Ovary (tissue), 9 donors: Measurements from ENCODE around the gene CD4. TPM values are rescaled to one million over a fixed set of nuclear protein-coding genes. Genes with fewer than 3 reads are reported as not detected.
A peak's percentile ranks its signal among the peaks of the same experiment; 100 is the strongest.

Experiments
- DNase-seq, 5 donors: peaks; one replicate each; pipeline ENCODE4 v3.0.0-alpha.2; 2019 to 2020
- H3K27ac ChIP-seq, 2 donors: fragments of 200-600 bp; one replicate each; pipeline versions ENCODE4 v1.5.1 to v1.8.0; 2019 to 2022
- H3K27me3 ChIP-seq: fragments of 200-600 bp; one replicate; pipeline ENCODE4 v1.8.0; 2022
- H3K36me3 ChIP-seq: fragments of 200-600 bp; sonication (generic); one replicate; pipeline ENCODE4 v1.5.1; 2019
- H3K4me1 ChIP-seq: one replicate; pipeline ENCODE4 v1.8.1; 2013; ENCODE audit warnings: mild to moderate bottlenecking, moderate library complexity; ENCODE audit not compliant: insufficient read depth
- H3K4me3 ChIP-seq: fragments of 200-600 bp; sonication (generic); one replicate; pipeline ENCODE4 v1.5.1; 2017
- H3K9me3 ChIP-seq, 2 donors: fragments of 200-600 bp in 1 of 2; sonication (generic) in 1 of 2; one replicate each; pipeline versions ENCODE4 v1.5.1 to v1.8.1; 2013 to 2019; ENCODE audit warnings: mild to moderate bottlenecking in 1 of 2, moderate library complexity in 1 of 2
- EP300 ChIP-seq: sonication (generic); formaldehyde crosslinking; IDR thresholded peaks from one replicate; pipeline ENCODE4 v1.6.1; 2017; ENCODE audit warnings: antibody characterized with exemption
- POLR2A ChIP-seq: fragments of 450-650 bp; IDR thresholded peaks from one replicate; pipeline ENCODE4 v1.6.1; 2017; ENCODE audit warnings: antibody characterized with exemption, mild to moderate bottlenecking, moderate library complexity
- WGBS, 3 donors: extraction: QIAGEN DNeasy Blood & Tissue Kit in 1 of 3; methylation state at CpG; one replicate each; pipeline versions ENCODE4 v1.1.5 to v1.1.7; 2013 to 2017; 5-methylcytosine and 5-hydroxymethylcytosine counted together
- intact Hi-C, 4 donors: fragments of 100-400 bp; cut with DNase I; formaldehyde crosslinking; loops; one replicate each; pipeline versions ENCODE4 v1.11.0 to v1.15.1; 2022 to 2023
- polyA plus RNA-seq, 2 donors: library from polyadenylated mRNA; stranded (reverse); fragments of 200-250 nt in 1 of 2; fragments of 350-450 nt in 1 of 2; fragmentation: Illumina TruSeq in 1 of 2; extraction: RNeasy Lipid Tissue Mini Kit (QIAGEN cat#74804) in 1 of 2; gene quantifications; one replicate each; pipeline ENCODE4 v1.2.3, GENCODE V29; 2013 to 2014
- total RNA-seq, 7 donors: library from RNA; depleted of rRNA in 2 of 7; stranded (reverse); fragments of >200 nt in 2 of 7; fragmentation: NEBNext Ultra II Directional in 3 of 7; extraction: Animal tissue kit (Norgen Biotek cat#: 25700) in 3 of 7; gene quantifications; one replicate each; pipeline versions ENCODE4 v1.1.0 to v1.2.4, GENCODE V29; 2016 to 2023
- TF ChIP-seq, protein P1 (sequence below), 3 donors: fragments of 450-650 bp in 2 of 3; fragments of 200-600 bp in 1 of 3; IDR thresholded peaks; one replicate each; pipeline versions ENCODE4 v1.5.1 to v1.8.0; 2016 to 2022; ENCODE audit warnings: antibody characterized with exemption in 3 of 3, mild to moderate bottlenecking in 1 of 3
- donor health status: DM: no; HTN: no; CAD: no; lungs with moderate emphysema.
- donor health status: DM: no; HTN: no; CAD: no.
- donor health status: Bipolar disorder and iron deficiency.
- donor health status: DM: yes; HTN: yes; CAD: no.
- donor health status: DM: no; HTN: no; CAD: no.
- donor health status: DM: yes; HTN: yes; CAD: no.

The CD4 gene
- total and polyA plus RNA-seq, 9 donors, result 2.1 to 40.2 (median 10.3) TPM

DNA sequence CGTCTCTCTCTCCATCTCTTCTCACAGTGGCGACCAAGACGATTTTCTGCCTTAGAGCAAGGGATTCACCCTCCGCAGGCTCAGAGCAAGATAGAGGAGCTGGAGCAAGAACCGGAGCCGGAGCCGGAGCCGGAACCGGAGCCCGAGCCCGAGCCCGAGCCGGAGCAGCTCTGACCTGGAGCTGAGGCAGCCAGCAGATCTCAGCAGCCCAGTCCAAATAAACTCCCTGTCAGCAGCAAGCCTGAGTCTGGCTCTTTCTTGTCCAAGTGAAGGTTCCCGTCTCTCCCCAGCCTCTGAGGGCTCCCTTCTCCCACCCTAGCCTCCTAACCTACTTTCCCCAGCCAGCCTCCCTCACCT lies 11.1 kb upstream of the CD4 start:
- TF ChIP-seq EP300 (no peak), POLR2A (no peak)
- TF ChIP-seq, protein P1, sequence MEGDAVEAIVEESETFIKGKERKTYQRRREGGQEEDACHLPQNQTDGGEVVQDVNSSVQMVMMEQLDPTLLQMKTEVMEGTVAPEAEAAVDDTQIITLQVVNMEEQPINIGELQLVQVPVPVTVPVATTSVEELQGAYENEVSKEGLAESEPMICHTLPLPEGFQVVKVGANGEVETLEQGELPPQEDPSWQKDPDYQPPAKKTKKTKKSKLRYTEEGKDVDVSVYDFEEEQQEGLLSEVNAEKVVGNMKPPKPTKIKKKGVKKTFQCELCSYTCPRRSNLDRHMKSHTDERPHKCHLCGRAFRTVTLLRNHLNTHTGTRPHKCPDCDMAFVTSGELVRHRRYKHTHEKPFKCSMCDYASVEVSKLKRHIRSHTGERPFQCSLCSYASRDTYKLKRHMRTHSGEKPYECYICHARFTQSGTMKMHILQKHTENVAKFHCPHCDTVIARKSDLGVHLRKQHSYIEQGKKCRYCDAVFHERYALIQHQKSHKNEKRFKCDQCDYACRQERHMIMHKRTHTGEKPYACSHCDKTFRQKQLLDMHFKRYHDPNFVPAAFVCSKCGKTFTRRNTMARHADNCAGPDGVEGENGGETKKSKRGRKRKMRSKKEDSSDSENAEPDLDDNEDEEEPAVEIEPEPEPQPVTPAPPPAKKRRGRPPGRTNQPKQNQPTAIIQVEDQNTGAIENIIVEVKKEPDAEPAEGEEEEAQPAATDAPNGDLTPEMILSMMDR (IDR thresholded peaks at IDR 0.05), result no peak
- H3K9me3 ChIP-seq, result no peaks in the 10 kb centered on the region
- WGBS, 3 donors, result 3 to 14% (median 7%) methylated on average over 14 of the region's 14 CpGs
- intact Hi-C loops, result loop anchor here in 3 of 4 donors (1.0 to 10.0 kb wide), 4 partner anchors 25 to 223 kb away; partner anchors contain the start of genes IFFO1 (in 1 of the 3) and MLF2 (in 1 of the 3)
- peak overlapping the region; percentile 61 to 87 for H3K27ac ChIP-seq
- H3K36me3 ChIP-seq, result no peaks in the 10 kb centered on the region
- peak; percentile 70 to 80 (median 71) for DNase-seq
- H3K4me1 ChIP-seq, result peaks cover 2% of the 10 kb centered on the region
- H3K27me3 ChIP-seq, result no peaks in the 10 kb centered on the region
- peak overlapping the region; percentile 37 for H3K4me3 ChIP-seq

GRCh38 chr12:6778574-6779550 lies 10.5 kb upstream of the CD4 start:
- intact Hi-C loops, result loop anchor here in 3 of 4 donors (1.0 to 10.0 kb wide), 4 partner anchors 26 to 224 kb away; partner anchors contain the start of genes IFFO1 (in 1 of the 3) and MLF2 (in 1 of the 3)
- Histone ChIP-seq H3K4me1 (peaks cover 2% of the 10 kb centered on the region), H3K36me3 (no peaks in the 10 kb centered on the region), H3K27me3 (no peaks in the 10 kb centered on the region), H3K4me3 (peak overlapping the region; percentile 37), H3K27ac (peak overlapping the region; percentile 61 to 87), H3K9me3 (no peaks in the 10 kb centered on the region)
- TF ChIP-seq POLR2A, result peak; percentile 43
- TF ChIP-seq, protein P1 (IDR thresholded peaks at IDR 0.05), result peak; percentile 98
- TF ChIP-seq EP300, result no peak
- peak; percentile 96 to 97 (median 97) for DNase-seq
- 2% methylated on average over 35 of the region's 35 CpGs for WGBS, 3 donors

GRCh38 chr12:6779708-6780432 lies 9.5 kb upstream of the CD4 start:
- H3K27ac ChIP-seq, result peak overlapping the region in 1 of 2 donors; percentile 87
- intact Hi-C loops, result loop anchor here (5.0 to 10.0 kb wide), 7 partner anchors 33 to 225 kb away; partner anchors contain the start of genes GPR162 (in 1 of the 4) and IFFO1 (in 1 of the 4)
- peaks cover 2% of the 10 kb centered on the region for H3K4me1 ChIP-seq
- 84 to 89% (median 86%) methylated on average over 6 of the region's 6 CpGs for WGBS, 3 donors
- H3K36me3 ChIP-seq, result no peaks in the 10 kb centered on the region
- no peak overlapping the region for H3K4me3 ChIP-seq
- DNase-seq, result no peak
- no peaks in the 10 kb centered on the region for H3K9me3 ChIP-seq
- TF ChIP-seq, protein P1 (IDR thresholded peaks at IDR 0.05), result no peak
- TF ChIP-seq POLR2A (no peak), EP300 (no peak)
- H3K27me3 ChIP-seq, result no peaks in the 10 kb centered on the region

DNA sequence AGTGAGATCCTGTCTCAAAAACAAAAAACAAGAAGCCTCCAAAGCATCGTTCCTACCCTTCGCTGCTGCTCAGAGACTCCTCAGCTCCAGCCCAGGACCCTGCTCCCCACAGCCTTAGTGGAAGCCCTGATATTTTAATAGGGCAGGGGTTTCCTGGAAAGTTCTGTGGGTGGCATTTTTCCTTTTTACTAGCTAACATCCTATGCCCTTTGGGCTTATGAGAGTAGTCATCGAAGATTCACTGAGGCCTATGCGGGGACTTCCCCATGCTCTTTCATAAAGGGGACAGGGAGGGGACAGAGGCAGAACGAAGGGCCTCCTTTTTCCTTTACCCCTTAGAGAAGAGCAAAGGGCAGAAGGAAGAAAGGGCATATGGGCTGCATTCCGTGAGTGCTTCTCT lies 8.8 kb upstream of the CD4 start:
- Histone ChIP-seq H3K27me3 (no peaks in the 10 kb centered on the region), H3K27ac (peak overlapping the region in 1 of 2 donors; percentile 87), H3K9me3 (no peaks in the 10 kb centered on the region), H3K36me3 (no peaks in the 10 kb centered on the region), H3K4me3 (no peak overlapping the region), H3K4me1 (peaks cover 2% of the 10 kb centered on the region)
- no peak for DNase-seq
- TF ChIP-seq EP300 (no peak), POLR2A (no peak)
- TF ChIP-seq, protein P1 (IDR thresholded peaks at IDR 0.05), result no peak
- intact Hi-C loops, result loop anchor here in 2 of 4 donors (5.0 to 10.0 kb wide), 4 partner anchors 33 to 156 kb away; partner anchors contain the start of gene GPR162 (in 1 of the 2)
- WGBS, 3 donors, result 86 to 91% (median 90%) methylated on average over 6 of the region's 6 CpGs
